Tibial artery (tissue), 4 donors: ENCODE measurements around the gene PRLH.
A peak's percentile ranks its signal among the peaks of the same experiment; 100 is the strongest.
"Not testable (repeated sequence)": the region's sequence is repeated elsewhere in the genome, so short reads cannot be mapped to it uniquely, and the experiment has no call there.

Source experiments
- DNase-seq, 2 donors: peaks; one replicate each; pipeline ENCODE4 v3.0.0-alpha.2; 2019
- H3K27ac ChIP-seq, 2 donors: fragments of 200-600 bp; sonication (generic) in 1 of 2; 1 replicate in 1 of 2; 2 replicates in 1 of 2; pipeline ENCODE4 v1.5.1; 2018 to 2019; ENCODE audit warnings: mild to moderate bottlenecking in 1 of 2
- H3K27me3 ChIP-seq, 2 donors: fragments of 200-600 bp; sonication (generic) in 1 of 2; one replicate each; pipeline versions ENCODE4 v1.5.1 to v1.6.0; 2016 to 2019
- H3K36me3 ChIP-seq, 3 donors: fragments of 200-600 bp; sonication (generic) in 2 of 3; one replicate each; pipeline ENCODE4 v1.5.1; 2016 to 2019; ENCODE audit warnings: mild to moderate bottlenecking in 2 of 3
- H3K4me1 ChIP-seq, 4 donors: fragments of 200-600 bp; sonication (generic) in 2 of 4; 1 replicate in 3 of 4; 2 replicates in 1 of 4; pipeline ENCODE4 v1.5.1; 2016 to 2019
- H3K4me3 ChIP-seq, 2 donors: fragments of 200-600 bp; sonication (generic) in 1 of 2; 1 replicate in 1 of 2; 2 replicates in 1 of 2; pipeline ENCODE4 v1.5.1; 2018 to 2019; ENCODE audit warnings: mild to moderate bottlenecking in 2 of 2
- H3K9me3 ChIP-seq, 3 donors: fragments of 200-600 bp; sonication (generic) in 1 of 3; one replicate each; pipeline ENCODE4 v1.5.1; 2016 to 2019
- intact Hi-C: fragments of 100-400 bp; cut with DNase I; formaldehyde crosslinking; loops from one replicate; pipeline ENCODE4 v1.15.0; 2023; ENCODE audit warnings: low total_unique reads
- TF ChIP-seq, protein P1 (sequence below), 2 experiments: fragments of 200-600 bp in 1 of 2; fragments of 450-650 bp in 1 of 2; IDR thresholded peaks; one replicate each; pipeline ENCODE4 v1.5.1; 2017 to 2019; ENCODE audit warnings: antibody characterized with exemption in 2 of 2, mild to moderate bottlenecking in 1 of 2, moderate library complexity in 1 of 2

PRLH gene

DNA sequence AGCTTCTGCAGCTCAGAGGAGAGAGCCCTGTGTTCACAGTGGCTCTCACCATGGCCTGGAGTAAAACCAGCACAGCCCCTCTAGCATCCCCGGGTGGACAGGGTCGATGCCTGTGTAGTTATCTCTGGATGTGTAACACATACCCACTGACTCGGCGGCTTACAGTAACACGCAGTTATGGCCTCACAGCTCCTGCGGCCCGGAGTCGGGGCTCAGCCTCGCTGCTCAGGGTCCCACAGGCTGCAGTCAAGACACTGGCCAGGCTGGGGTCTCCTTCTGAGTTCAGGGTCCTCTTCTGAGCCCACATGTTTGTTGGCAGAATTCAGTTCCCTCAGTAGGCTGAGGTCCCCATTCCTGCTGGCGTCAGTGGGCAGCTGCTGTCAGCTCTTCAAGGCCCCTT lies 26.7 kb downstream of the PRLH start:
- DNase-seq = peak in 1 of 2 donors; percentile 8
- TF ChIP-seq, protein P1, sequence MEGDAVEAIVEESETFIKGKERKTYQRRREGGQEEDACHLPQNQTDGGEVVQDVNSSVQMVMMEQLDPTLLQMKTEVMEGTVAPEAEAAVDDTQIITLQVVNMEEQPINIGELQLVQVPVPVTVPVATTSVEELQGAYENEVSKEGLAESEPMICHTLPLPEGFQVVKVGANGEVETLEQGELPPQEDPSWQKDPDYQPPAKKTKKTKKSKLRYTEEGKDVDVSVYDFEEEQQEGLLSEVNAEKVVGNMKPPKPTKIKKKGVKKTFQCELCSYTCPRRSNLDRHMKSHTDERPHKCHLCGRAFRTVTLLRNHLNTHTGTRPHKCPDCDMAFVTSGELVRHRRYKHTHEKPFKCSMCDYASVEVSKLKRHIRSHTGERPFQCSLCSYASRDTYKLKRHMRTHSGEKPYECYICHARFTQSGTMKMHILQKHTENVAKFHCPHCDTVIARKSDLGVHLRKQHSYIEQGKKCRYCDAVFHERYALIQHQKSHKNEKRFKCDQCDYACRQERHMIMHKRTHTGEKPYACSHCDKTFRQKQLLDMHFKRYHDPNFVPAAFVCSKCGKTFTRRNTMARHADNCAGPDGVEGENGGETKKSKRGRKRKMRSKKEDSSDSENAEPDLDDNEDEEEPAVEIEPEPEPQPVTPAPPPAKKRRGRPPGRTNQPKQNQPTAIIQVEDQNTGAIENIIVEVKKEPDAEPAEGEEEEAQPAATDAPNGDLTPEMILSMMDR (IDR thresholded peaks at IDR 0.05) = no peak

GRCh38 chr2:237593596-237594320 lies 27.4 kb downstream of the PRLH start:
- no peaks in the 10 kb centered on the region for H3K9me3 ChIP-seq
- peaks cover 5 to 56% (median 40%) of the 10 kb centered on the region in 4 donors for H3K4me1 ChIP-seq
- H3K4me3 ChIP-seq = no peak overlapping the region
- no peaks in the 10 kb centered on the region for H3K36me3 ChIP-seq
- peak overlapping the region; percentile 80 to 97 for H3K27ac ChIP-seq
- DNase-seq = no peak
- intact Hi-C loops = no loop called here
- no peaks in the 10 kb centered on the region for H3K27me3 ChIP-seq
- TF ChIP-seq, protein P1 (IDR thresholded peaks at IDR 0.05) = no peak

More for the DNA sequence above, 26.7 kb downstream of the PRLH start:
- Histone ChIP-seq H3K4me3 (no peak overlapping the region), H3K36me3 (no peaks in the 10 kb centered on the region), H3K27ac (peak overlapping the region; percentile 80 to 97), H3K9me3 (no peaks in the 10 kb centered on the region), H3K27me3 (no peaks in the 10 kb centered on the region), H3K4me1 (peaks cover 5 to 48% (median 40%) of the 10 kb centered on the region in 4 donors)
- intact Hi-C loops = no loop called here

- H3K4me1 ChIP-seq = peaks cover 5 to 63% (median 43%) of the 10 kb centered on the region in 4 donors
- TF ChIP-seq, protein P1 (IDR thresholded peaks at IDR 0.05) = no peak
- no peaks in the 10 kb centered on the region for H3K9me3 ChIP-seq
- no peaks in the 10 kb centered on the region for H3K36me3 ChIP-seq
- intact Hi-C loops = no loop called here
- DNase-seq = no peak
- H3K27ac ChIP-seq = peak overlapping the region; percentile 80 to 97
- no peaks in the 10 kb centered on the region for H3K27me3 ChIP-seq
- no peak overlapping the region for H3K4me3 ChIP-seq
Measured at GRCh38 chr2:237594514-237594871, 28.1 kb downstream of the PRLH start.

DNA sequence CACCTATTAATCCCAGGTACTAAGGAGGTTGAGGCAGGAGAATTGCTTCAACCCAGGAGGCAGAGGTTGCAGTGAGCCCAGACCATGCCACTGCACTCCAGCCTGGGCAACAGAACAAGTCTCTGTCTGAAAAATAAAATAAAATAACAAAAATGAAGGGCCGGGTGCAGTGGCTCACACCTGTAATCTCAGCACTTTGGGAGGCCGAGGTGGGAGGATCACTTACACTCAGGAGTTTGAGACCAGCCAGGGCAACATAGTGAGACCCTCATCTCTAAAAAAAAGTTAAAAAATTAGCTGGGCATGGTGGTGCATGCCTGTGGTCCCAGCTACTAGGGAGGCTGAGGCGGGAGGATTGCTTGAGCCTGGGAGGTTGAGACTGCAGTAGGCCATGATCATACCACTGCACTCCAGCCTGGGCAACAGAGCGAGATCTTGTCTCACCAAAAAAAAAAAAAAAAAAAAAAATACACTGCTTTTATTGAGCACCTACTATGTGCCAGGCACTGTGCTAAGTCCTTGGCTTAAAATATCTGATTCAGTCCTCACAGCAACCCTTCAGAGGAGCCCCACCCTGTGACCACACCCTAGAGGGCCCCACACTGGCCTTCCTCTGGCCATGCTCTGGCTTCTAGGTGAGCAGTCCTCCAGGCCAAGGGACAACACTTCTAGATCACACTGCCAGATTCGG lies 29.6 kb downstream of the PRLH start:
- Histone ChIP-seq H3K27ac (peak overlapping the region; percentile 97 to 98), H3K4me1 (peaks cover 5 to 64% (median 42%) of the 10 kb centered on the region in 4 donors)
- intact Hi-C loops, H3K4me3 ChIP-seq, H3K9me3 ChIP-seq, H3K36me3 ChIP-seq, H3K27me3 ChIP-seq: not testable (repeated sequence)
- DNase-seq = peak in 1 of 2 donors; percentile 24

DNA sequence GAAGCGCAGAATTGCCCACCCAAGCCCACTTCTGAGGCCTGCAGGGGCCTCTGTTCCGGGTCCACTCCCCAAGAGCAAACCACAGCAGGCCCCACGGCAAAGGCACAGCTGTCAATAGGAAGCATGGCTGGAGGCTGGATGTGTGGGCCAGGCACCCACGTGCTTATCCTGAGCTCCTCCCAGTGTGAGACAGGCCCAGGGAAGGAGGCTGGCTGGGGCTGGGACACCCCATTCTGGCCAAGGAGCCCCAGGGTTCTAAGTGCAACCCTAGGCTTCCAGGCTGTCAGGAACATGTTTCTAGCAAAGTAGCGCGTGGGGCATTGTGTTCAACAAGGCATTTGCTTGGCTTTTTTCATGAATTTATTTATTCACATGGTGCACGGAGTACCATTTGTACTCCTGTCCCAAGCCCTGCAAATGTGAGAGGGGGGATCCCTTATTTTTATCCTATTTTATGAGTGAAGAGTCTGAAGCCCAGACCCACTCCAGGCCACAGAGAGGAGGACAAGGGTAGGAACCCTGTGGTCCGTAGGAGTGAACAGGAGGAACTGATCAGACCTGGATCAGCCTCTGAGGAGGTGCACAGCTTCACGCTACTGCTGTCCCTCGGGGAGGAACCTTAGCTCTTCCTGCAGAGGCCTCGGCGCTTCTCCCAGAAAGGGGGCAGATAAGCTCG lies 30.3 kb downstream of the PRLH start:
- no peak overlapping the region for H3K4me3 ChIP-seq
- DNase-seq = no peak
- peaks cover 0 to 65% (median 38%) of the 10 kb centered on the region in 4 donors for H3K4me1 ChIP-seq
- H3K36me3 ChIP-seq = no peaks in the 10 kb centered on the region
- intact Hi-C loops = no loop called here
- TF ChIP-seq, protein P1 (IDR thresholded peaks at IDR 0.05) = no peak
- peak overlapping the region; percentile 97 to 98 for H3K27ac ChIP-seq
- H3K9me3 ChIP-seq = no peaks in the 10 kb centered on the region
- no peaks in the 10 kb centered on the region for H3K27me3 ChIP-seq
